ENCODE data around the gene RAB20. TPM values are rescaled to one million over a fixed set of nuclear protein-coding genes. Genes with fewer than 3 reads are reported as not detected.
"Not testable (repeated sequence)": the region's sequence is repeated elsewhere in the genome, so short reads cannot be mapped to it uniquely, and the experiment has no call there.

Gene RAB20
- total RNA-seq, 1 donor from 2014 or later = 13.8 TPM

GRCh38 chr13:110500341-110500740 is 61.2 kb downstream of the RAB20 start:
- no peaks in the 10 kb centered on the region for H3K27me3 ChIP-seq (ENCODE audit: low read depth)
- no peak for TF ChIP-seq CTCF (IDR thresholded peaks at IDR 0.05; ENCODE audit: borderline replicate concordance)
- H3K4me3 ChIP-seq = no peak overlapping the region
- intact Hi-C loops (cut with micrococcal nuclease) = no loop called here
- H3K36me3 ChIP-seq = peaks cover 94% of the 10 kb centered on the region
- H3K9me3 ChIP-seq (replicated peaks) = no peaks in the 10 kb centered on the region
- DNase-seq = no peak
- peaks cover 14% of the 10 kb centered on the region for H3K4me1 ChIP-seq
- H3K27ac ChIP-seq (replicated peaks) = no peak overlapping the region

GRCh38 chr13:110499621-110500281 is 61.8 kb downstream of the RAB20 start:
- Histone ChIP-seq H3K27me3 (ENCODE audit: low read depth) (no peaks in the 10 kb centered on the region), H3K27ac (replicated peaks) (no peak overlapping the region), H3K4me1 (peaks cover 14% of the 10 kb centered on the region), H3K4me3 (no peak overlapping the region), H3K9me3 (replicated peaks) (no peaks in the 10 kb centered on the region), H3K36me3 (peaks cover 98% of the 10 kb centered on the region)
- no peak for DNase-seq
- TF ChIP-seq CTCF (IDR thresholded peaks at IDR 0.05; ENCODE audit: borderline replicate concordance) = no peak
- intact Hi-C loops (cut with micrococcal nuclease) = no loop called here

GRCh38 chr13:110498765-110499164 is 62.8 kb downstream of the RAB20 start:
- DNase-seq = no peak
- intact Hi-C loops (cut with micrococcal nuclease) = no loop called here
- Histone ChIP-seq H3K36me3 (peaks cover 95% of the 10 kb centered on the region), H3K27me3 (ENCODE audit: low read depth) (no peaks in the 10 kb centered on the region), H3K4me3 (no peak overlapping the region), H3K4me1 (peaks cover 12% of the 10 kb centered on the region), H3K27ac (replicated peaks) (no peak overlapping the region), H3K9me3 (replicated peaks) (no peaks in the 10 kb centered on the region)
- no peak for TF ChIP-seq CTCF (IDR thresholded peaks at IDR 0.05; ENCODE audit: borderline replicate concordance)

- peaks cover 7% of the 10 kb centered on the region for H3K4me1 ChIP-seq
- DNase-seq = no peak
- intact Hi-C loops (cut with micrococcal nuclease) = no loop called here
- no peak overlapping the region for H3K4me3 ChIP-seq
- TF ChIP-seq CTCF (IDR thresholded peaks at IDR 0.05; ENCODE audit: borderline replicate concordance) = no peak
- H3K27me3 ChIP-seq (ENCODE audit: low read depth) = no peaks in the 10 kb centered on the region
- peaks cover 94% of the 10 kb centered on the region for H3K36me3 ChIP-seq
- no peaks in the 10 kb centered on the region for H3K9me3 ChIP-seq (replicated peaks)
- no peak overlapping the region for H3K27ac ChIP-seq (replicated peaks)
Observed at GRCh38 chr13:110498327-110498726, 63.2 kb downstream of the RAB20 start.

- H3K4me3 ChIP-seq; H3K9me3 ChIP-seq (replicated peaks); intact Hi-C loops (cut with micrococcal nuclease); H3K27me3 ChIP-seq (ENCODE audit: low read depth); H3K27ac ChIP-seq (replicated peaks); DNase-seq; H3K4me1 ChIP-seq: not testable (repeated sequence)
- H3K36me3 ChIP-seq = peaks cover 94% of the 10 kb centered on the region
Observed at GRCh38 chr13:110497896-110498295, 63.6 kb downstream of the RAB20 start.

GRCh38 chr13:110497003-110497402 is 64.5 kb downstream of the RAB20 start:
- TF ChIP-seq CTCF (IDR thresholded peaks at IDR 0.05; ENCODE audit: borderline replicate concordance) = no peak
- Histone ChIP-seq H3K4me3 (no peak overlapping the region), H3K4me1 (no peaks in the 10 kb centered on the region), H3K27me3 (ENCODE audit: low read depth) (no peaks in the 10 kb centered on the region), H3K27ac (replicated peaks) (no peak overlapping the region), H3K9me3 (replicated peaks) (no peaks in the 10 kb centered on the region), H3K36me3 (peaks cover 94% of the 10 kb centered on the region)
- intact Hi-C loops (cut with micrococcal nuclease) = no loop called here
- DNase-seq = no peak

Measured in left ventricle myocardium inferior (tissue), 1 donor.